Endothelial cell of umbilical vein (primary cell): ENCODE data around the gene PAK5.

Experiments used
- CTCF ChIP-seq, 2 donors: IDR thresholded peaks; 1 replicate in 1 of 2; 2 replicates in 1 of 2; pipeline ENCODE4 v1.5.1; 2011; ENCODE audit warnings: low read length in 2 of 2, mild to moderate bottlenecking in 2 of 2, moderate library complexity in 2 of 2, control low read depth in 1 of 2, inconsistent platforms in 1 of 2, low read depth in 1 of 2; ENCODE audit not compliant: insufficient read depth in 1 of 2; ENCODE audit errors: extremely low read depth in 1 of 2
- EZH2 ChIP-seq: IDR thresholded peaks from 2 replicates; pipeline ENCODE4 v1.6.1; 2012; ENCODE audit warnings: borderline replicate concordance, low read depth, mild to moderate bottlenecking, moderate library complexity, low read length, inconsistent platforms; ENCODE audit not compliant: severe bottlenecking
- FOS ChIP-seq: IDR thresholded peaks from 2 replicates; pipeline ENCODE4 v1.6.1; 2011; ENCODE audit warnings: mild to moderate bottlenecking, low read length, moderate library complexity, borderline replicate concordance; ENCODE audit not compliant: insufficient read depth
- MAX ChIP-seq: IDR thresholded peaks from 2 replicates; pipeline ENCODE4 v1.6.1; 2011; ENCODE audit not compliant: insufficient read depth, insufficient read length
- MYC ChIP-seq: IDR thresholded peaks from one replicate; pipeline ENCODE4 v1.6.1; 2011; ENCODE audit warnings: mild to moderate bottlenecking, low read depth, low read length
- POLR2A ChIP-seq: IDR thresholded peaks from 2 replicates; pipeline ENCODE4 v1.6.1; 2012; ENCODE audit warnings: low read depth, mild to moderate bottlenecking, control low read depth, low read length
- POLR2AphosphoS5 ChIP-seq: IDR thresholded peaks from 2 replicates; pipeline ENCODE4 v1.6.1; 2012; ENCODE audit warnings: low read depth, mild to moderate bottlenecking, control low read depth, low read length, moderate library complexity; ENCODE audit not compliant: insufficient read depth

- no peak for TF ChIP-seq POLR2A
- TF ChIP-seq EZH2, result no peak
- no peak for TF ChIP-seq CTCF (IDR thresholded peaks at IDR 0.05; ENCODE audit: extremely low read depth in 1 of 2, insufficient read depth in 1 of 2, low read depth in 1 of 2, low read length in 2 of 2)
- TF ChIP-seq MYC, result no peak
- TF ChIP-seq POLR2AphosphoS5, result no peak
- TF ChIP-seq MAX, result no peak
- TF ChIP-seq FOS, result no peak
Measured at GRCh38 chr20:9574181-9574580, 264.7 kb downstream of the PAK5 start.
